NCI-H1930 (cell line): ENCODE measurements around the gene TERT.
"Not testable (repeated sequence)": the region's sequence is repeated elsewhere in the genome, so short reads cannot be mapped to it uniquely, and the experiment has no call there.

Experiments
- DNase-seq, 2 experiments: peaks; one replicate each; lab custom pipeline; 2025; lab: John Stamatoyannopoulos, UW

Gene TERT

DNA sequence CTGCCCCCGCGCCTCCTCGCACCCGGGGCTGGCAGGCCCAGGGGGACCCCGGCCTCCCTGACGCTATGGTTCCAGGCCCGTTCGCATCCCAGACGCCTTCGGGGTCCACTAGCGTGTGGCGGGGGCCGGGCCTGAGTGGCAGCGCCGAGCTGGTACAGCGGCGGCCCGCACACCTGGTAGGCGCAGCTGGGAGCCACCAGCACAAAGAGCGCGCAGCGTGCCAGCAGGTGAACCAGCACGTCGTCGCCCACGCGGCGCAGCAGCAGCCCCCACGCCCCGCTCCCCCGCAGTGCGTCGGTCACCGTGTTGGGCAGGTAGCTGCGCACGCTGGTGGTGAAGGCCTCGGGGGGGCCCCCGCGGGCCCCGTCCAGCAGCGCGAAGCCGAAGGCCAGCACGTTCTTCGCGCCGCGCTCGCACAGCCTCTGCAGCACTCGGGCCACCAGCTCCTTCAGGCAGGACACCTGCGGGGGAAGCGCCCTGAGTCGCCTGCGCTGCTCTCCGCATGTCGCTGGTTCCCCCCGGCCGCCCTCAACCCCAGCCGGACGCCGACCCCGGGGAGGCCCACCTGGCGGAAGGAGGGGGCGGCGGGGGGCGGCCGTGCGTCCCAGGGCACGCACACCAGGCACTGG lies 548 bp downstream of the TERT start:
- DNase-seq: peak in 1 of 2 experiments; percentile 29

DNA sequence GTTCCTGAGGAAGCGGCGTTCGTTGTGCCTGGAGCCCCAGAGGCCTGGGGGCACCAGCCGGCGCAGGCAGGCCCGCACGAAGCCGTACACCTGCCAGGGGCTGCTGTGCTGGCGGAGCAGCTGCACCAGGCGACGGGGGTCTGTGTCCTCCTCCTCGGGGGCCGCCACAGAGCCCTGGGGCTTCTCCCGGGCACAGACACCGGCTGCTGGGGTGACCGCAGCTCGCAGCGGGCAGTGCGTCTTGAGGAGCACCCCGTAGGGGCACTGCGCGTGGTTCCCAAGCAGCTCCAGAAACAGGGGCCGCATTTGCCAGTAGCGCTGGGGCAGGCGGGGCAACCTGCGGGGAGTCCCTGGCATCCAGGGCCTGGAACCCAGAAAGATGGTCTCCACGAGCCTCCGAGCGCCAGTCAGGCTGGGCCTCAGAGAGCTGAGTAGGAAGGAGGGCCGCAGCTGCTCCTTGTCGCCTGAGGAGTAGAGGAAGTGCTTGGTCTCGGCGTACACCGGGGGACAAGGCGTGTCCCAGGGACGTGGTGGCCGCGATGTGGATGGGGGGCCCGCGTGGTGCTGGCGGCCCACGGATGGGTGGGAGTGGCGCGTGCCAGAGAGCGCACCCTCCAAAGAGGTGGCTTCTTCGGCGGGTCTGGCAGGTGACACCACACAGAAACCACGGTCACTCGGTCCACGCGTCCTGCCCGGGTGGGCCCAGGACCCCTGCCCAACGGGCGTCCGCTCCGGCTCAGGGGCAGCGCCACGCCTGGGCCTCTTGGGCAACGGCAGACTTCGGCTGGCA lies 1.3 kb downstream of the TERT start:
- DNase-seq: no peak

DNA sequence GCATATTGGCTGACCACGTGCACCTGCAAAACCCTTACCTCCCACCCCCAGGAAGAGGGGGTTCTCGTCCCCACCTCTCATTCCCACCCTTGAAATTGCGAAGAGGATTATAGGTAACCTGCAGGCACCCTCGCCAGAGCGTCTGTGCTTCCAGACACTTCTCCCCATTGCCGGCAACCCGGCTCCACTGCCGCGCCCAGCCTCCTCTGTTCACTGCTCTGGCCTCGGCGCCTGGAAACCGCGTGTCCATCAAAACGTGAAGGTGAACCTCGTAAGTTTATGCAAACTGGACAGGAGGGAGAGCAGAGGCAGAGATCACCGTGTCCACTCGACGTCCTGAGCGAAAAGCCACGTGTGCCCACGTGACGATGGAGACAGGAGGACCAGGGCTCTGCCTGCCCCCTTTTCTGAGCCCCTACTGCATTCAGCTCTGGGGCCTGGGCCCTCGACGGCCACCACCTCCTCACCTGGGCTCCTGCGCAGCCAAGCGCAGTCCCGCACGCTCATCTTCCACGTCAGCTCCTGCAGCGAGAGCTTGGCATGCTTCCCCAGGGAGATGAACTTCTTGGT lies 1.9 kb downstream of the TERT start:
- no peak for DNase-seq

DNA sequence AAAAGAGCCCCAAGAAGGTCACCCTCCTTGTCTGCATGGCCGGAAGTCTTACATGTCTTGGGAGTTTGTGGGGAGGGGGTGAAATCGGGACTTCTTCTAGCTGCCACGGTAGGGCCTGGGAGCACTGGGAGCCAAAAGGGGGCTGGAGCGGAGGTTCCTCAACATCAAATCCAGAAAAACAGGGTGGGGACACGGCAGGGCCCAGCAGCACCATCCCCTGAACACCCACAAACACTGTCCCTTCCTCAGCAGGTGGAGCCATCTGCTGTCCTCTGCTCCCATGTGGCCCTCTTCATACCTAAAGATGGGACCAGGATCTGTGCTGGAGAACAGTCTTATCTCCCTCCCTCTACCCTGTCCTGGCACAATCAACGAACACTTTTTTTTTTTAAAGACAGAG lies 2.7 kb downstream of the TERT start:
- DNase-seq: no peak

DNA sequence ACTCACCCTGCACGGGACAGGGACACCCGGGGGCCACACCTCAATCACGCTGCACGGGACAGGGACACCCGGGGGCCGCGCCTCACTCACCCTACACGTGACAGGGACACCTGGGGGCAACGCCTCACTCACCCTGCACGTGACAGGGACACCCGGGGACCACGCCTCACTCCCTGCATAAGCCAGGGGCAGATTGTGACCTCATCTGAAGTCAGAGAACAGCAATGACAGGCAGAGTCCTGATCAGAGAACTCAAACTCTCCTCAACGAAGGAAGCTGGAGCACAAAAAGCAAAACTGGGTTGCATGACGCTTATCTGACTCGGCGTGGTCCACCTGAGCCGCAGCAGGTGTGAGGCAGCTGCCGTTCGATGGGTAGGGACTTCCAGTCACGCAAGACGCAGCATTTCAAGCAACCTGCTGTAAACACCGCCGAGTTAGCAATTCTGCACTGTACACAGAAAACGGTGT lies 3.2 kb downstream of the TERT start:
- no peak for DNase-seq

DNA sequence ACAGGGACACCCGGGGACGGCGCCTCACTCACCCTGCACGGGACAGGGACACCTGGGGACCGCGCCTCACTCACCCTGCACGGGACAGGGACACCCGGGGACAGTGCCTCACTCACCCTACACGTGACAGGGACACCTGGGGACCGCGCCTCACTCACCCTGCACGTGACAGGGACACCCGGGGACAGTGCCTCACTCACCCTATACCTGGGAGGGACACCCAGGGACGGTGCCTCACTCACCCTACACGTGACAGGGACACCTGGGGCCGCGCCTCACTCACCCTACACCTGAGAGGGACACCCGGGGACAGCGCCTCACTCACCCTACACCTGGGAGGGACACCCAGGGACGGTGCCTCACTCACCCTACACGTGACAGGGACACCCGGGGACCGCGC lies 3.9 kb downstream of the TERT start:
- not testable (repeated sequence) for DNase-seq

DNA sequence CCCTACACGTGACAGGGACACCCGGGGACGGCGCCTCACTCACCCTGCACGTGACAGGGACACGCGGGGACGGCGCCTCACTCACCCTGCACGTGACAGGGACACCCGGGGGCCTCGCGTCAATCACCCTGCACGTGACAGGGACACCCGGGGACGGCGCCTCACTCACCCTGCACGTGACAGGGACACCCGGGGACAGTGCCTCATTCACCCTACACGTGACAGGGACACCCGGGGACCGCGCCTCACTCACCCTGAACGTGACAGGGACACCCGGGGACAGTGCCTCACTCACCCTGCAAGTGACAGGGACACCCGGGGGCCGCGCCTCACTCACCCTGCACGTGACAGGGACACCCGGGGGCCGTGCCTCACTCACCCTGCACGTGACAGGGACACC lies 5.3 kb downstream of the TERT start:
- not testable (repeated sequence) for DNase-seq

DNA sequence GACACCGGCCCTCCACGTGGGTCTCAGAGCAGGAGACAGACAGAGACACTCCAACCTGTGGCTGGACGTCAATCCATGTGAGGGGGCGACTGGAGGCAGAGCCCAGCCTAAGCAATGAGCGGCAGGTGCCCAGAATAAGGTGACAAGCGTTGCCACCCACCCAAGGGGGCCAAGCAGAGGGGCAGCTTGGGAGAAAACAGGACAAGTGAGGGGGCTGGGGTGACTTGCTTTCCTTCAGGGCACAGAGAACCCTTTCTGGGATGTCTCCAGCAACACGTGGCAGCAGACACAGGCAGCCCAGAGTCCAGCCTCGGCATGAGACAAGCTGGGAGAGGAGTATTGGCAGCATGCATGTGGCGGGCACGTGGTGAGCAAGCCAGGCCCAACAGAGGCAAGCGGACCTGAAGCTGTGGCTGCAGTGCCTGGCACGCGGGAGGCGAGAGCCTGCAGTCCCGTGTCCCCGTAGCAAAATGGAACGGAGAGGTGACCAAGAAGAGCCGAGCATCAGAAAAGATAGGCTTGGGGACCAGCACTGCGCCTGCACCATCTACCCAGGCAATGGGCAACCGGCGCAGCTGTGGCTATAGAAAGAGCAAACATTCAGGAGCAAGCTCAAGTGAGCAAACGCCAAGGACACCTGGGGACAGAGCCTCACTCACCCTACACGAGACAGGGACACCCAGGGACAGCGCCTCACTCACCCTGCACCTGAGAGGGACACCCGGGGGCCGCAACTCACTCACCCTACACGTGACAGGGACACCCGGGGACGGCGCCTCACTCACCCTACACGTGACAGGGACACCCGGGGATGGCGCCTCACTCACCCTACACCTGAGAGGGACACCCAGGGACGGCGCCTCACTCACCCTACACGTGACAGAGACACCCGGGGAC lies 6.2 kb downstream of the TERT start:
- no peak for DNase-seq

DNA sequence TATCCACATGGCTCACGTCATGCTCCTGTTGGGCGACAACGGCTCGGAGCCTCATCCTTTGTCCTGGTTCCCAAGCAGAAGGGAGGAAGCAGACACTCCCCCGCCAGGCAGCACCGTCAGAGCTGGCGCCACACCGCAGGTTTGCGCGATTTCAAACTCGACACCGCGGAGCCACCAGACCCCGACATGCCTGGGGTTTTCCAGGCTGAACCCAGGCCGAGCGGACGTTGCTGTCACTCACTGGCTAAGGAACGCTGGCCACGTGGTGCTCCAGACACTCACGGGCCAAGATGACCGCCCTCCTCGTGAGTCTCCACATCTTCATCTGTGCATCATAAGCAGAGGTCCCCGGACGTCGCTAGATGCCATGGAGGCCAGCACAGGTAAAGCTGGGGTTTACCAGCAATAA lies 9.0 kb downstream of the TERT start:
- DNase-seq: no peak

DNA sequence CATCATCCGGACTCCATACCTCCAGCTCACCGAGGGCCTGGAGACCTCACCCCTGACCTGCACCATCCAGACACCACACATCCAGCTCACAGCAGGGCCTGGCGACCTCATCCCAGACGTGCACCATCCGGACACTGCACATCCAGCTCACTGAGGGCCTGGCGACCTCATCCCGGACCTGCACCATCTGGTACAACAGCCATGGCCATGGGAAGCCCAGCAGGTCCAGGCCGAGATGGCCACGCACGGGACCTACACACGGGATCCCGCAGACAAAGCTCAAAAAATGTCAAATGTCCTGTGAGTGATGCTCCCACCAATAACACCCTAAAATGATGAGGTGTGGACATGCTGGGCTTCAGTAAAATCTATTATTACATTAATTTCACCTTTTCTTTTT lies 9.7 kb downstream of the TERT start:
- DNase-seq: no peak

DNA sequence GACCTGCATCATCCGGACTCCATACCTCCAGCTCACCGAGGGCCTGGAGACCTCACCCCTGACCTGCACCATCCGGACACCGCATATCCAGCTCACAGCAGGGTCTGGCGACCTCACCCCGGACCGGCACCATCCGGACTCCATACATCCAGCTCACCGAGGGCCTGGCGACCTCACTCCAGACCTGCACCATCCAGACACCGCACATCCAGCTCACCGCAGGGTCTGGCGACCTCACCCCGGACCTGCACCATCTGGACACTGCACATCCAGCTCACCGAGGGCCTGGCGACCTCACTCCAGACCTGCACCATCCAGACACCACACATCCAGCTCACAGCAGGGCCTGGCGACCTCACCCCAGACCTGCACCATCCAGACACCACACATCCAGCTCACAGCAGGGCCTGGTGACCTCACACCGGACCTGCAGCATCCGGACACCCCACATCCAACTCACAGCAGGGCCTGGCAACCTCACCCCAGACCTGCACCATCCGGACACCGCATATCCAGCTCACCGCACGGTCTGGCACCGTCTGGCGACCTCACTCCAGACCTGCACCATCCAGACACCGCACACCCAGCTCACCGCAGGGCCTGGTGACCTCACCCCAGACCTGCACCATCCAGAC lies 10.4 kb downstream of the TERT start:
- DNase-seq: not testable (repeated sequence)

DNA sequence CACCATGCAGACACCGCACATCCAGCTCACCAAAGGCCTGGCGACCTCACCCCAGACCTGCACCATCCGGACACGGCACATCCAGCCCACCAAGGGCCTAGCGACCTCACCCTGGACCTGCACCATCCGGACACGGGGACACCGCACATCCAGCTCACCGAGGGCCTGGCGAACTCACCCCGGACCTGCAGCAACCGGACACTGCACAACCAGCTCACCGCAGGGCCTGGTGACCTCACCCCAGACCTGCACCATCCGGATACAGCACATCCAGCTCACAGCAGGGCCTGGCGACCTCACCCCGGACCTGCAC lies 11.2 kb downstream of the TERT start:
- DNase-seq: not testable (repeated sequence)

DNA sequence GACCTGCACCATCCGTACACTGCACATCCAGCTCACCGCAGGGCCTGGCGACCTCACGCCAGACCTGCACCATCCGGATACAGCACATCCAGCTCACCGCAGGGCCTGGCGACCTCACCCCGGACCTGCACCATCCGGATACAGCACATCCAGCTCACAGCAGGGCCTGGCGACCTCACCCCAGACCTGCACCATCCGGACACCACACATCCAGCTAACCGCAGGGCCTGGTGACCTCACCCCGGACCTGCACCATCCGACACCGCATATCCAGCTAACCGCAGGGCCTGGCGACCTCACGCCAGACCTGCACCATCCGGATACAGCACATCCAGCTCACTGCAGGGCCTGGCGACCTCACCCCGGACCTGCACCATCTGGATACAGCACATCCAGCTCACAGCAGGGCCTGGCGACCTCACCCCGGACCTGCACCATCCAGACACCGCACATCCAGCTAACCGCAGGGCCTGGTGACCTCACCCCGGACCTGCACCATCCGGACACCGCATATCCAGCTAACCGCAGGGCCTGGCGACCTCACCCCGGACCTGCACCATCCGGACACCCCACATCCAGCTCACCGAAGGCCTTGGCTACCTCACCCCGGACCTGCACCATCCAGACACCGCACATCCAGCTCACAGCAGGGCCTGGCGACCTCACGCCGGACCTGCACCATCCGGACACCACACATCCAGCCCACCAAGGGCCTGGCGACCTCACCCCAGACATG lies 11.7 kb downstream of the TERT start:
- DNase-seq: not testable (repeated sequence)

DNA sequence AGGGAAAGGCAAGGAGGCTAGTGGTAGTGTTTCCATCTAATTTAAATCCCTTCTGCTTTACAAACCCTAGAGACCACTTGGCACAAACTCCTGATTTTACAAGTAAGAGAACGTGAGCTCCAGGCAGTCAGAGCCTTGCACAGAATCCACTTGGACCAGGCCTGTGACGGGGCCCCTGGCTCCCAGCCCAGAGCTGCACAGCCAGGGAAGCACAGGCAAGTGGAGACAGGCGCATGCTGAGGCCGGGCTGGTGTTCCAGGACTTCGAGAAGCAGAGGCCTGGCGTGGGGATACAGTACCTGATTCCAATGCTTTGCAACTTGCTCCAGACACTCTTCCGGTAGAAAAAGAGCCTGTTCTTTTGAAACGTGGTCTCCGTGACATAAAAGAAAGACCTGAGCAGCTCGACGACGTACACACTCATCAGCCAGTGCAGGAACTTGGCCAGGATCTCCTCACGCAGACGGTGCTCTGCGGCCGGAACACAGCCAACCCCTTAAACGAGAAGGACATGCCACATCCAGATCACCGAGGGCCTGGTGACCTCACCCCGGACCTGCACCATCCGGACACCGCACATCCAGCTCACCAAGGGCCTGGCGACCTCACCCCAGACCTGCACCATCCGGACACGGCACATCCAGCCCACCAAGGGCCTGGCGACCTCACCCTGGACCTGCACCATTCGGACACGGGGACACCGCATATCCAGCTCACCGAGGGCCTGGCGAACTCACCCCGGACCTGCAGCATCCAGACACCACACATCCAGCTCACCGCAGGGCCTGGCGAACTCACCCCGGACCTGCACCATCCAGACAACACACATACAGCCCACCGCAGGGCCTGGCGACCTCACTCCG lies 12.5 kb downstream of the TERT start:
- DNase-seq: no peak

DNA sequence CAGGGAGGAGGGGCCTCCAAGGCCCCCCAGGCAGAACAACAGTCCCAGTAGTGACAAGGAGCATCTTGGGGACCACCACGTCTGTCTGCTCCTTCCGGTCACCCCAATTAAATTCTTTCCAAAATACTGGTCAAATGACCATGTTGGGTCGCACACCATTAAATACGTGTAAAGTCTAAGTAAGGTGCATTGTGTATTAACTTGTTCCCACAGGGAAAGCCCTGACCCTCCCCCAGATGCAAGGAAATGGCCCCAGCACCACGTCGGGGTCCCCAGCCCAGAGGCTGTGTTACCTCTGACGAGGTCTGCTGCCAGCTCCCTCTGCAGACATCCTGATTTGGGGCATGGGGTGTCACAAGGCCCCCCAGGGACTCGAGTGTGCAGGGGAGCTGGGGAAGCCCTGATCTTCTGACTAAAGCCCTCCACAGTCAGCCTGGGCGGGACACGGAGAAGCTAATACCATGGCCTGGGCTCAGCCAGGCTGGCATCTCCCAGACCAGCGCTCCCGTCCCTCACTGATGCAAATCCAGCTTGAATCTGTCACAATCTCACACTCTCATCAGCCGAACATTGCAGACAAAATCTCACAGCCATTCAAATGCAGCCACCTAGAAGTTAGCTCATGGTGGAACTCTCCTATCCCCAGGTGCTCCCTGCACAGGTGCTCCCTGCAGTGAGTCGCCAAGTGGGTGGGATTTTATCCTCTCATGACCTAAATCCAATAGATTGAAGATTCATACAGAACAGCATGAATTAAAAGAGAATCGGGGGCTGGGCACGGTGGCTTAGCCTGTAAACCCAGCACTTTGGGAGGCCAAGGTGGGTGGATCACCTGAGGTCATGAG lies 13.6 kb downstream of the TERT start:
- no peak for DNase-seq

DNA sequence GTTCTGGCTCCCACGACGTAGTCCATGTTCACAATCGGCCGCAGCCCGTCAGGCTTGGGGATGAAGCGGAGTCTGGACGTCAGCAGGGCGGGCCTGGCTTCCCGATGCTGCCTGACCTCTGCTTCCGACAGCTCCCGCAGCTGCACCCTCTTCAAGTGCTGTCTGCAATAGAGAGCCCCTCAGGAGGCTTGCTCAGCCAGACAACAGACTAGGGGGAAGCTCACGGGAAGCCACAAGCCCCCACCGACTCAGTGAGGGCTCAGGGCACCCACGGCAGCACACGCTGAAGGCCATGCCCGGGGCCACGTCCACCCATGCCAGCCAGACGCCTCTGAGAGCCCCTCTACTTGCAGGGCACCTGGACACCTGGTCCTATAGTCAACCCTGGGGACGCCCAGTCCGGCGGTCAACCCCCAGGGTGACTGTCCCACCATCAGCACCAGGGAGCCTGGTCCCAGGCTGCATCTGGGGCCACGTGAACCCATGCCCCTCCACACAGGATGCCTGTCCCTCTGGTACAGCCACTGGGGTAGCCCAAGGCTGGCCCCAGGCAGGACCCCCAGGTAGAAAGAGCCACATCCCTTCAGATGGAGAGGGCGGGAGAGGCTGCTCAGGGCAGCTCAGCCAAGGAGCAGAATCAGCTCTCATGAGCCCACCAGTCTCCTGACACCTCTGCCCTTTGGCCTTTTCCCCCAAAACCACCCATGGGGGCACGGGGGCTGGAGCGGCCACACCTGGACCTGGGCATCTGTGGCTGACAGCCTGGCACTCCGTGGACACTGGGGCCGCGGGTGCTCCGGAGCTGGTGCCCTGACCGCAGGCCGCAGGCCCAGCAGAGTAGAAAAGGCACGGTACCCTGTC lies 14.5 kb downstream of the TERT start:
- DNase-seq: no peak

DNA sequence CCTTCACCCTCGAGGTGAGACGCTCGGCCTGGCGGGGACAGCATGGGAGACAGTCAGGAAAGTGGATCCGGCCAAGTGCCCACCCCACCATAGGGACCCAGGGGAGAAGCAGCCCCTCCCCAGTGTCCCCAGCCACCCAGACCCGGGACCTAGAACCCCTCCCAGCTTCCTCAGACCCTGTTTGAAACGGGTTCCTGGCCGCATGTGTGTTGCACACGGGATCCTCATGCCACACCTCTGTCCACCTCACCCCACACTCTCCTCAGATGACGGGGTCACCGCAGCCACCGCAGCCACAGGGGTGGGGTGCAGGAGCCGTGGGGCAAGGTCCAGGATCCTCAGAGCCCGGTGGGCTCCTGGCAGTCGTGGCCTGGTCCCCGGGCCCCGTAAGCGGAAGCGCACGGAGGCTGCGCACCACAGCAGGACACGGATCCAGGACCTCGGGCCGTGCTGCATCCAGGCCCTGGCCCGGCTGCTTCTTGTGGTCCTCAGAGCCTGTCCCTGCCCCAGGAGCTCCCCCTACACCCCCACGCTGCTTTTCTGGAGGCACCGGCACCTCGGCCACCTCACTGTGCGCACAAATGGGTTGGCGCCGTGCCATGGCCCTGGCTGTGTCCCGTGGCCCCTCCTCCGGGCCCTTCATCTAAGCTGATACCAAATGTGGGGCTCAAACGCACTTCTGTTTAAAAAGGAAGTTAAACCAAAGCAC lies 15.3 kb downstream of the TERT start:
- DNase-seq: no peak
